HuH-7 (cell line): Measurements from ENCODE around the gene PLEKHM1.
A peak's percentile ranks its signal among the peaks of the same experiment; 100 is the strongest.
"Not testable (repeated sequence)": the region's sequence is repeated elsewhere in the genome, so short reads cannot be mapped to it uniquely, and the experiment has no call there.

Experiments used
- DNase-seq: peaks from one replicate; pipeline ENCODE4 v3.0.0; 2011; ENCODE audit warnings: low spot score

PLEKHM1 gene

GRCh38 chr17:45441526-45442310 lies 48.8 kb downstream of the PLEKHM1 start:
- DNase-seq: no peak

GRCh38 chr17:45440839-45441515 lies 49.5 kb downstream of the PLEKHM1 start:
- not testable (repeated sequence) for DNase-seq

- peak; percentile 56 for DNase-seq
Observed at GRCh38 chr17:45440161-45440778, 50.3 kb downstream of the PLEKHM1 start.

- no peak for DNase-seq
Observed at GRCh38 chr17:45438931-45439610, 51.5 kb downstream of the PLEKHM1 start.

GRCh38 chr17:45437465-45438283 lies 52.8 kb downstream of the PLEKHM1 start:
- DNase-seq: no peak

- DNase-seq: no peak
Observed at GRCh38 chr17:45436625-45437464, 53.7 kb downstream of the PLEKHM1 start.

- DNase-seq: no peak
Observed at GRCh38 chr17:45436161-45436560, 54.4 kb downstream of the PLEKHM1 start.

GRCh38 chr17:45435481-45435880 lies 55.0 kb downstream of the PLEKHM1 start:
- no peak for DNase-seq

- no peak for DNase-seq
Observed at GRCh38 chr17:45433159-45433535, 57.4 kb downstream of the PLEKHM1 start.

- no peak for DNase-seq
Observed at GRCh38 chr17:45432405-45433158, 57.9 kb downstream of the PLEKHM1 start, which contains the start of gene ARHGAP27. Gene ARHGAP27, minus strand, starts transcription at chr17:45432870. Its CDS starts 2,591 bp downstream, at chr17:45430279.

GRCh38 chr17:45431531-45432404 lies 58.8 kb downstream of the PLEKHM1 start:
- DNase-seq: peak; percentile 99

GRCh38 chr17:45430738-45431530 lies 59.6 kb downstream of the PLEKHM1 start:
- peak; percentile 75 for DNase-seq

- no peak for DNase-seq
Observed at GRCh38 chr17:45430006-45430737, 60.3 kb downstream of the PLEKHM1 start.

GRCh38 chr17:45429339-45430005 lies 61.0 kb downstream of the PLEKHM1 start:
- no peak for DNase-seq

- no peak for DNase-seq
Observed at GRCh38 chr17:45428931-45429338, 61.6 kb downstream of the PLEKHM1 start.

- DNase-seq: peak; percentile 94
Observed at GRCh38 chr17:45428050-45428617, 62.4 kb downstream of the PLEKHM1 start.
